ENCODE results near the gene ATP5MK.
"Not testable (repeated sequence)": the region's sequence is repeated elsewhere in the genome, so short reads cannot be mapped to it uniquely, and the experiment has no call there.

The ATP5MK gene

DNA sequence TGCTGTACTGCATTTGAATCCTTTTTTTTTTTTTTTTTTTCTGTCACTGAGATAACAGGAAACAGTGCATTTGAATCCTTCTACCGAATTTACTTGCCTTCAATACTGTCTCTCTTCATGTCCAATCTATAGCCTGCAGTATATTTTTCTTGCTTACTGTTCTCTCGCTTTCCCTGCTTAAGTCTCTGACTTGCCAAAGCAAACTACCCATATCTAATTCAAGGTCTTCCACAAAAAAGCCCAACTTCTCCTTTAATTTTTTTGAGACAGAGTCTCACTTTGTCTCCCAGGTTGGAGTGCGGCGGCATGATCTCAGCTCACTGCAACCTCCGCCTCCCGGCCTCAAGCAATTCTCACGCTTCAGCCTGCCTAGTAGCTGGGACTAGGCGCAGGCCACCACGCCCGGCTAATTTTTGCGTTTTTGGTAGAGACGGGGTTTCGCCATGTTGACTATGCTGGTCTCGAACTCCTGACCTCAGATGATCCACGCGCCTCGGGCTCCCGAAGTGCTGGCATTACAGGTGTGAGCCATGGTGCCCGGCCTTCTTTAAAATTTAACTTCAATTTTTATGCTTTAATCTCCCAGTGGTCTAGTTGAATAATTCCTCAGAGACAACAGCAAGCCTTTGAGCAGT is 1.0 kb upstream of the ATP5MK start:
- DNase-seq (ENCODE audit: low read depth in 4 of 4, low spot score in 1 of 4), result no peak

DNA sequence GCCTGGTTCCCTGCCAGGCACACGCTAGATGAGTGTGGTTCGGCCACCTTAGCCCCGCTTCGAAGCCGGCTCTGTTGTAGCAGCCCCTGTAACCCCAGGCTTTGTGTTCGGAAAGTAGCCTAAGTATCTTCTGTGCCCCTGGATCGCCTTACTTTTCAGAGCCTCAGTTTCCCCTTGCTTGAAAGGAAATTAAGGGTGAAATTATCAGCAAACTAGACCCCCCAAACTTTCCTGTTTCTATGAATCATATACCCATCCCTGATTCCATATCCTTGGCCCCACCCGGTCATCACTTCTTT is 463 bp upstream of the ATP5MK start:
- DNase-seq (ENCODE audit: low read depth in 4 of 4, low spot score in 1 of 4), result no peak

DNA sequence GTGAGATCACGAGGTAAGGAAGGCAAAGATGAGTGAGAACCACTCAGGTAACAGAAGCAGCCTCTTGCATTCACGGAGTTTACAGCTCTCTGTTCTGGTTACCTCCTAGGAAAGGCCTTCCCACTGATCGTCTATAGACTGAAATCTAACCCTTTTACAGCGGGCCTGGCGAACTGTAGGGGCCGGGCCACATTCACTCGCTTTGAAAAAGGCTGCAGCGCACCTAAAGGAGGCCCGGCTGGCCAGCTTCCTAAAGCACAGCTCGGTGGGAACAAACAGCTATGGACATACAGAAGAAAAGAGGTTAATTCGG is 565 bp downstream of the ATP5MK start:
- DNase-seq (ENCODE audit: low read depth in 4 of 4, low spot score in 1 of 4), result no peak

DNA sequence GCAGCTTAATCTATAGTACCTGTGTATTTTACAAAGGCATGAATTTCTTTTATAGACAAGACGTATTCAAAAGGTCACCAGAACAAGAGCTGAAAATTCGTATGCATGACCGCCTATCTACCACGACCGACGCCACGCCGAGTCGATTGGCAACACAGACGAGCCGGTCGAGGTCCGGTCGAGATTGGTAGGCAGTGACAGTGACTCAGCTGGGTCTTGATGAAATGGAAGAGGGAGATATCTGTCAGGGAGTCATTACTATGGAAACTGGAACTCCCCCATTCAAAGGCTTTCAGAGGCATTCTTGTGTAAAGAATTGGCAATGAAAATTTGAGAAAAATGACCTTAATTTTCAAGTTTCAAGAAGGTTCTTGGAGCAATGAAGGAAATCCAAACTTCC is 2.1 kb downstream of the ATP5MK start:
- DNase-seq (ENCODE audit: low read depth in 4 of 4, low spot score in 1 of 4), result no peak

DNA sequence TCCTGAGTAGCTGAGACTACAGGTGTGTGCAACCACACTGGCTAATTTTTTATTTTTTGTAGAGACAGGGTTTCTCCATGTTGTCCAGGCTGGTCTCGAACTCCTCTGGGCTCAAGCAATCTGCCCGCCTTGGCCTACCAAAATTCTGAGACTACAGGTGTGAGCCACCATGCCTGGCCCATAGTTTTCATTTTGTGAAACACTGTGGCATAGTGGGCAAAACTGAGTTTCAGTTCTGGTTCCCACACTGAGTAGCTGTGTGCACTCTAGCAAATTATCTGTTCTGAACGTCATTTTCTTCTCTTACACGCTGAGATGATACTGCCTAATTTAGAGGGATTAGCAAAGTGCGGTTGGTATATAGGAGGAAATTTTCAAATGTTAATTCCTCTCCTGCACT is 13.5 kb downstream of the ATP5MK start:
- no peak for DNase-seq (ENCODE audit: low read depth in 4 of 4, low spot score in 1 of 4)

DNA sequence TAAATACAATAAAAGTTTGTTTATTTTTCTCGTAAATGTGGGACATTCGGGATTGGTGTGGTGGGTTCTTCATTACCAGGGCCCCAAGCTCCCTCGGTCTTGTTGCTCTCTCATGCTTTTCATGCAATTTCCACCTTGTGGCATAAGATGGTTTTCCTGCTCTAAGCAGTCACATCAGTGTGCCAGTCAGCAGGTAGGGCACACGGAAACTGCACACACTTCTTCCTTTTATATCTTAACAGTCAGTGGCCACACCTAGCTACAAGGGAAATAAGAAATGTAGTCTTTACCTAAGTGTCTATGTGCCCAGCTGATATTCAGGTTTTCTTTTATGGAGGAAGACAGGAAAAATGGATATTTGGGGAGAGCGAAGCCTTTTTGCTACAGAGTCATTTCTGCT is 22.0 kb downstream of the ATP5MK start:
- DNase-seq (ENCODE audit: low read depth in 4 of 4, low spot score in 1 of 4), result no peak

DNA sequence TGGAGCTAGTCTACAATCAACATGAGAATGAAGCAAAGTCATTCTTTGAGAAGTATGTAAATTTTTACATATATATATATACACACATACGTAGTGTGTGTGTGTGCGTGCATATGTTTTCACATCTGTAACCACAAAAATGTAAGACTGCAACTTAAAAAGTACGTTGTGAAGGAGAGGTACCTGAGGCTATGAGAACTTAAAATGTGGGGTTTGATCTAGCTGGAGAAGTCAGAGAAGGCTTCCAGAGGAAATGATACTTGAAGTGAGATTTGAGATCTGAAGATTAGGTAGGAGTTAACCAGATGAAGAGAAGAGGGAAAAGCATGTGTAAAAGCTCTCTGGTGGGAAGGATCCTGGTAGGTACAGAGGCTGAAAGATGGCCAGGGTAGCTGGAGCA is 22.7 kb downstream of the ATP5MK start:
- DNase-seq (ENCODE audit: low read depth in 4 of 4, low spot score in 1 of 4), result no peak

DNA sequence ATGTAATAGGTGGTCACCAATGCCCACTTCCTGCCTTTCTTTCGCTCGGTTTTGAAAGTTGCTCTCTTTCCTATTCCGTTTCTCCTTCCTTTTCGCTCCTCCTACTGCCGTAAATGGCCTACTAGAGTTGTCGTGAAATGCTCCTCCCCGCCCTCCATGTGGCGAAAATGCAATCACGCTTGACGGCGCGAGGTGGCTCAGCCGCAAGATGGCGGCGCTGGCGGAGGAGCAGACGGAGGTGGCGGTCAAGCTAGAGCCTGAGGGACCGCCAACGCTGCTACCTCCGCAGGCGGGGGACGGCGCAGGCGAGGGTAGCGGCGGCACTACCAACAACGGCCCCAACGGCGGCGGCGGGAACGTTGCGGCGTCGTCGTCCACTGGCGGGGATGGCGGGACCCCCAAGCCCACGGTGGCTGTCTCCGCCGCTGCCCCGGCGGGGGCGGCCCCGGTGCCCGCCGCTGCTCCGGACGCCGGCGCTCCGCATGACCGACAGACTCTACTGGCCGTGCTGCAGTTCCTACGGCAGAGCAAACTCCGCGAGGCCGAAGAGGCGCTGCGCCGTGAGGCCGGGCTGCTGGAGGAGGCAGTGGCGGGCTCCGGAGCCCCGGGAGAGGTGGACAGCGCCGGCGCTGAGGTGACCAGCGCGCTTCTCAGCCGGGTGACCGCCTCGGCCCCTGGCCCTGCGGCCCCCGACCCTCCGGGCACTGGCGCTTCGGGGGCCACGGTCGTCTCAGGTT is 28.3 kb downstream of the ATP5MK start, which contains the start of gene TAF5:
TAF5 (plus strand) TSS at position 195 of the 737 bp plus-strand sequence; CDS start at position 209, 14 bp downstream.
- DNase-seq (ENCODE audit: low read depth in 4 of 4, low spot score in 1 of 4), result peak; percentile 72 to 83 (median 78)

DNA sequence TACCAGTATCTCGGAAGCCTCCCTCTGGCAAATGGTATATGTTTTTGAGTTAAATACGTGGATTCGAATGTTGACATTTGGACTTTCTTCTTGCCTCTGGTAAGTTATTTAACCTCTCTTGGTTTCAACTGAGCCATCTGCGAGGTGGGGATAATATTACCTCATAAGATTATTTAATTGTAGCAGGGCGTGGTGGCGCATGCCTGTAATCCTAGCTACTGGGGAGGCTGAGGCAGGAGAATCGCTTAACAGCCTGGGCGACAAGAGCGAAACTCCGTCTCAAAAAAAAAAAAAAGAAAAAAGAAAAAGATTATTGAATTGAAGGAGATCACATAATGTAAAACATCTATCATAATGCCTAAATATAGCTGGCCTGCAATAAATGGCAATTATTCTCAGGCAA is 28.9 kb downstream of the ATP5MK start:
- DNase-seq (ENCODE audit: low read depth in 4 of 4, low spot score in 1 of 4), result no peak

DNA sequence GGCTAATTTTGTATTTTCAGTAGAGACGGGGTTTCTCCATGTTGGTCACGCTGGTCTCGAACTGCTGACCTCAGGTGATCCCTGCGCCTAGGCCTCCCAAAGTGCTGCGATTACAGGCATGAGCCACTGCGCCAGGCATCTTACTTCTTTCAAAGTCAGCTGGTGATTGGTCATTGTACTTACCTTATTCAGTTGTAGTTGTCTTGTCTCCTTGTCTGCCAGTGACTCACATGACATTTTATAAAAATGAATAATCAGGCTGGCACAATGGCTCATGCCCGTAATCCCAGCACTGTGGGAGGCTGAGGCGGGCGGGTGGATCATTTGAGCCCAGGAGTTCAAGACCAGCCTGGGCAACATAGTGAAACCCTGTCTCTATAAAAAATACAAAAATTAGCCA is 35.5 kb downstream of the ATP5MK start:
- not testable (repeated sequence) for DNase-seq (ENCODE audit: low read depth in 4 of 4, low spot score in 1 of 4)

DNA sequence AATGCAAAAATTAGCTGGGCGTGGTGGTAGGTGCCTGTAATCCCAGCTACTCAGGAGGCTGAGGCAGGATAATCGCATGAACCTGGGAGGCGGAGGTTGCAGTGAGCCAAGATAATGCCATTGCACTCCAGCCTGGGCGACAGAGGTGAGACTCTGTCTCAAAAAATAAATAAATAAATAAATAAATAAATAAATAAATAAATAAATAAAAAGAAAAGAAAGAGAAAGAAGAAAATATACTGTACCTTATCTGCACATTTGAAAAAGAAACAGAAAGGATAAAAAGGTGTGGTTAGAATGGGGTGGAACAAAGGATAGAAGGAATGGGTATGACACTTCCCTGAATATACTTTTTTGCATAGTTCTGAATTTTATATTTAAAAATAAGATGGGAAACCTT is 36.8 kb downstream of the ATP5MK start:
- DNase-seq (ENCODE audit: low read depth in 4 of 4, low spot score in 1 of 4), result not testable (repeated sequence)

DNA sequence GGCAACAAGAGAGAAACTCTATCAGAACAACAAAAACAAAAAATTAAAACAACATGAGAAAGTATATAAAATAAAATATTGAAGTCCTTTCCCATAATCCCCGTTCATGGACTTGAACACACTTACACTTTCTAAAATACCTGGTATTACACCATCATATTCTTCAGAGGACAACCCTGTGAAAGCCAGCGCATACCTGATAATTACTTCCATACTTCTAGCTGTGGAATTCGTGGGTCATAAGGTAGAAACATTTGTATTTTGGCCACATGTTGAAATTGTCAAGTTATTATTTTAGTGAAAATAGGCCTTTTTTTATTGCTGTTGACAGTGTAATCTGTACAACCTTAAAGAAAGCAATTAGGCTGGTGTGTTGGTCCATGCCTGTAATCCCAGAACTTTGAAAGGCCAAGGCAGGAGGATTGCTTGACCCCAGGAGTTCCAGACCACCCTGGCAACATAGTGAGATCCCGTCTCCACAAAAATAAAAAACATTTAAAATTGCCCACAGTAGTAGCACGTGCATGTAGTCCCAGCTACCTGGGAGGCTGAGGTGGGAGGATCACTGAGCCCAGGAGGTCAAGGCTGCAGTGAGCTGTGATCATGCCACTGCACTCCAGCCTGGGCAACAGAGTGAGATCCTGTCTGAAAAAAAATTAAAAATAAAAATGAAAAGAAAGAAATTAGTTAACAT is 40.2 kb downstream of the ATP5MK start:
- DNase-seq (ENCODE audit: low read depth in 4 of 4, low spot score in 1 of 4), result no peak

DNA sequence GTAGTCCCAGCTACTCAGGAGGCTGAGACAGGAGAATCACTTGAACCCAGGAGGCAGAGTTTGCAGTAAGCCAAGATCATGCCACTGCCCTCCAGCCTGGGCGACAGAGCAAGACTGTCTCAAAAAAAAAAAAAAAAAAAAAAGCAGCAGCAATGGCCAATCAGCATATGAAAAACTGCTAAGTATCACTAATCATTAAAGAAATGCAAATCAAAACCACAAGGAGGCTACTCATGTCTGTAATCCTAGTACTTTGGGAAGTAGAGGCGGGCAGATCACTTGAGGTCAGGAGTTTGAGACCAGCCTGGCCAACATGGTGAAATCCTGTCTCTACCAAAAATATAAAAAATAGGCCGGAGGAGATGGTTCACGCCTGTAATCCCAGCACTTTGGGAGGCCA is 41.7 kb downstream of the ATP5MK start:
- DNase-seq (ENCODE audit: low read depth in 4 of 4, low spot score in 1 of 4), result not testable (repeated sequence)

DNA sequence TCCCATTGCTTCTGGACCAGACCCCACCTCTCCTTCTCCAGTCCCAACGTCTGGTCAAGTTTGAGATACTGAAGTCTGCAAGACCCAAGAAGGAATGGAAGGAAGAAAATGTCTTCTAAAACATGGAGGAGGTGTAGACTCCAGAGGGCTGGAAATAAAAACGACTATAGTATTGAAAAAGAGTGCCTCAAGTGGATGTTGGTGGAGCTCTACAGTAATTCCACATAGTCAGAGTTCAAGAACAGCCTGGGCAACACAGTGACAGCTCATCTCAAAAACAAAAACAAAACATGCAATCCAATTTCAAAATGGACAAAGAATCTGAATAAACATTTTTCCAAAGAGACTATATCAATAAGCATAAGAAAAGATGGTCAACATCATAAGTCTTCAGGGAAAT is 43.0 kb downstream of the ATP5MK start:
- no peak for DNase-seq (ENCODE audit: low read depth in 4 of 4, low spot score in 1 of 4)

DNA sequence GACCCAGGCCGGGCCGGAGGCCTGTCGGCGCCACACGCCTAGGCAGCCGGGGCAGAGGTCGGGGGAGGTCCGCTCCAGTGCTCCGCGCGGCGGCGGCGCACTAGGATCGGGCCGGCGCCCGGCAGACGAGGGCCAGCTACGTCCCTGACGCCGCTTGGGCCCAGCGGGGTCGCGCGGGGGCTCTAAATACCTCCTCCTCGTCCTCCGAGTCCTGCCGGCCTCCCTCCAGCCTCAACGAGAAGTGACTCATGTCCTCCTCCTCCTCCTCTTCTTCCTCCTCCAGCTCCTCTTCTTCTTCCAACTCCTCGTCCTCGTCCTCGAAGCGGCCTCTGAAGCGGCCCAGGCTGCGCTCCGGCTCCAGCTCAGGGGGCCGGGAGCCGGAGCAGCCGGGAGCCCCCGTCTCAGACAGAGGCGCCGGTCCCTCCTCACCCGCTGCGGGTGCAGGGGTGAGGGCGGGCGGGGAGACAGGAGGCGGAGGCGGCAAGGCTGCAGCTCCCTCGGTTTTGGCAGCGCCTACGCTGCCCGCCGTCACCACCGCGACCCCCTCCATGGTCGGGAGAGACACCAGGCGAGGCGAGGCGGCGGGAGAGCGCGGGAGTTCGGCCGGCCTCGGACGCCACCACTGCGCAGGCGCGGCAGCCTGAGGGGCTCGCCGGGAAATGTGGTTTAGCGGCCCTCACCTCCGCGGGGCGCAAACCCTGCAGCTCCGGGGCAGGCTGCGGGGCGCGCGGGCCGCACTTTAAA is 45.6 kb downstream of the ATP5MK start, which contains the start of gene PCGF6:
PCGF6 (minus strand) TSS at position 624 of the 744 bp plus-strand sequence; CDS start at position 550, 74 bp downstream.
- peak; percentile 52 to 68 (median 63) for DNase-seq (ENCODE audit: low read depth in 4 of 4, low spot score in 1 of 4)

DNA sequence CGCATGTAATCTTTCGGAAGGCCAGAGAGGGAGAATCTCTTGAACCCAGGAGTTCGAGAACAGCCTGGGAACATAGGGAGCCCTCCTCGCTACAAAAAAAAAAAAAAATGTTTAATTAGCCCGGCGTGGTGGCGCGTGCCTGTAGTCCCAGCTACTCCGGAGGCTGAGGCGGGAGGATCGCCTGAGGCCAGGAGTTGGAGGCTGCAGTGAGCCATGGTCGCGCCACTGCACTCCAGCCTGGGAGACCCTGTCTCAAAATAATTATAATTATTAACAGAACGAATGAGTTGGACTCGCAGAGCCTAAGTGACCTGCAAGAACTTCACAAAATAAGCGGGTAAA is 46.1 kb downstream of the ATP5MK start:
- no peak for DNase-seq (ENCODE audit: low read depth in 4 of 4, low spot score in 1 of 4)

Data from stimulated activated CD4-positive, alpha-beta T cell treated with anti-CD3 and anti-CD28 coated beads, Interleukin-1b, Interleukin-23, amount 100 ng/mL, for 24 hours (primary cell).